Stimulated activated CD8-positive, alpha-beta memory T cell treated with anti-CD3 and anti-CD28 coated beads, Interleukin-15, amount 100 ng/mL, for 48 hours (primary cell): ENCODE measurements around the gene CSNK1E.

Source experiments
- DNase-seq, 2 donors: peaks; one replicate each; pipeline ENCODE4 v3.0.0-alpha.2; 2020; ENCODE audit warnings: low read depth in 2 of 2

The CSNK1E gene

DNA sequence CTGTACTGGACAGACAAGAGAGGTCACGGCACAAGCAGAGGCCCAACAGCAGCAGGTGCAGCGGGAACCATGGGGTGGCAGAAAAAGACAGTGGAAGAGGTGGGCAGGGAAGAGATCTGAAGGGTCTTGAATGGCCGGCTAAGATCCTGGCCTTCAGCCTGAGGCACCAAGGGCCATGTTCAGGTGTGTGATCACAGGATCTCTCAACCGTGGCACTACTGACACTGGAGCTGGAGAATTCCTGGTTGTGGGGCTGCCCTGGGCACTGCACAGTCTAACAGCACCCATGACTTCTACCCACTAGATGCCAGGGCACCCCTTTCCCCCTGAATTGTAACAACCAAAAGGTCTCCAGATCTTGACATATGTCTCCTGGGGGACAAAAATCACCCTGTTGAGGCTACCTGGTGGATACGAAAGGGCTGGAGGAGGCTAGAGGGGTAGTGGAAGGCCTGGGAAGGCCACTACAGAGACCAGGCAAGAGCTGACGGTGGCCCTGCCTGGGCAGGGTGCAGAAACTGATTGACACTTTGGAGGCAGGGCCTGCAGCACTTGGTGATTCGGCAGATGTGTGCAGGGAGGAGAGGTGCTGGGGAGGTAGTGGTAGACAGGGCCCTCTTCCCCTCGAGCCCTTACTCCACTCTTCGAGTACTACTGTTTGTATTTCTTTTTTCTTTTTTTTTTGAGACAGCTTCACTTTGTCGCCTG is 8.3 kb downstream of the CSNK1E start:
- DNase-seq, result no peak

DNA sequence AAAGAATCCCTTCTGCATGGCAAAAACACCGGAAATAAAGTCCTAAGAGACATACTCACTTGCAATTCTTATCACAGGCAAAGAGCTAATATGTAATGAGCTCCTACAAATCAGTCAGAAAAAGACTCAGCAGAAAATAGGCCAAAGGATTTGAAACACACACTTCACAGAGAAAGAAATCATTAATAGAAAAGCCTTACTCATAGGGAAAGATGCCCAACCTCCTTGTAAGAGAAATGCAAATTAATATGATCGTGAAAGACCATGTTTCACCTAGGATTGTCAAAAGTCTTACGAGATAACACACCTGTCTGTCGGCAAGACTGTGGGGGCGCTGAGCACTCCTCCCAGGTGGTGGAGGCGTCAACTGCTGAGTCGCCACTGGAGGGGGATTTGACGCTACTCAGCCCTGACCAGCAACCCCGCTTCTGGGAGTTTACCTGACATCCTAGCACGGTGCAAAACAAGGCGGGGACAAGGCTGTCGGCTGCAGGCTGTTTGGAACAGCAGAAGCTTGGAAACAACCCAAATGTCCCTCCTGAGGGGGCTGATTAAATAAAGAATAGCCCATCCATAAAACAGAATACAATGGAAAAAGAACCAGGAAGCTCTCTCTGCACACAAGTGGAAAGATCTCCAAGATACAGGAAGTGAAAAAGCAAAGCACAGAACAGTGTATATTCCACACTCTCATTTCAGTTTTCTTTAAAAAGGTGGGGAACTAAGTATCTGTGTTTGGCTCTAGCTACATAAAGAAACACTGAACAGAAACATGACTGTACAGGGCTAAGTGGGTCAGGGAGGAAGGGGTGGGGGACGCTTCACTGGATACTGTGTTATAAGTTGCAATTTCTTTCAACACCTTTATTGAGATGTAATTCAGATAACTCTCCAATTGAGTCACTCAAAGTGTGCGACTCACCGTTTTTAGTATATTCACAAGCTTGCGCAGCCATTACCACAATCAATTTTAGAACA is 11.5 kb downstream of the CSNK1E start:
- DNase-seq, result peak in 1 of 2 donors; percentile 8

DNA sequence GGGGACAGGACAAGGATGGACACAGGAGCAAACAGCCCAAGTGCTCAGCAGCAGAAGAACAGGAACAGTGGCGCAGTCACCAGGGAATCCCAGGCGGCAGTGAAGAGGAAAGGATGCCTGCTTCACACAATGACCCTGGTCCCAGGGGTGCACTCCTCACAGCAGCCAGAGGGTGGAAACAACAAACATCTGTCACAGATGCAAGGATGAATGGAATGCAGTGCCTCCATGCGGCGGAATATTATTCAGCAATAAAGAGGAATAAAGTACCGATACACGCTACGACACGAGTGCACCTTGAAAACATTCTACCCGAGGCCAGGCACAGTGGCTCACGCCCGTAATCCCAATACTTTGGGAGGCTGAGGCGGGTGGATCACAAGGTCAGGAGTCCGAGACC is 12.7 kb downstream of the CSNK1E start:
- no peak for DNase-seq

DNA sequence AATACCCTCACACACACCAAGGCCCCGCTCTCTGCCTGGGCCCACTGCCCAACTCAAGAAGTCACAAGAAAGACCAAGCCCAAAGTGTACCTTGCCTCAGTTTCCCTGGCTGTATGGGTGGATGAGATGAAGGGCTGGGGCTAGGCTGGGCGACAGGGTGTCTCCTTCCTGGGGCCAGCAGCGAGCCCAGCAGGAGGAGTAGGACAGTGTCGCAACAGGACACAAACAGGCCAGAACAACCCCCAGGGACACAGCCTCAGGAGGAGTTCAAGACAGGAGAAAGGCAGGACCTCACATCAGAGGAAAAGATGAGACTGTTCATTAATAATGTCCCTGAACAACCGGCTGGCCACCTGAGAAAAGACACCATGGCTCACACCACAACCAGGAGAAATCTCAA is 13.3 kb downstream of the CSNK1E start:
- DNase-seq, result no peak

DNA sequence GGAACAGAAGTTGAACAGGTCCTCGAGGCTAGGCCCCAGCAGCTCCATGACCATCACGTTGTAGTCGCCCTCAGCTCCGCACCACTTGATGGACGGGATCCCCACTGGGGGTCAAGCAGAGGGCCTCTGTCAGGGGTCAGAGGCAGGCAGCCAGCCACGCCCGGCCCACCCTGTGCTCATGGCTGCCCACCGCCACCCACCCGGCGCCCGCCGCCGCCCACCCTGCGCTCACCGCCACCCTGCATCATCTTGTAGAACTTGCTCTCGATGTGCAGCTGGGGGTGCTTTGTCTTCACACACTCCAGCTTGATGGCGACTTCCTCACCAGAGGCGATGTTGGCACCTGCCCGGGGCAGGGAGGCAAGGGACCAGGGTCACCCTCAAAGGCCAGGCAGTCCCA is 14.3 kb downstream of the CSNK1E start:
- DNase-seq, result no peak

DNA sequence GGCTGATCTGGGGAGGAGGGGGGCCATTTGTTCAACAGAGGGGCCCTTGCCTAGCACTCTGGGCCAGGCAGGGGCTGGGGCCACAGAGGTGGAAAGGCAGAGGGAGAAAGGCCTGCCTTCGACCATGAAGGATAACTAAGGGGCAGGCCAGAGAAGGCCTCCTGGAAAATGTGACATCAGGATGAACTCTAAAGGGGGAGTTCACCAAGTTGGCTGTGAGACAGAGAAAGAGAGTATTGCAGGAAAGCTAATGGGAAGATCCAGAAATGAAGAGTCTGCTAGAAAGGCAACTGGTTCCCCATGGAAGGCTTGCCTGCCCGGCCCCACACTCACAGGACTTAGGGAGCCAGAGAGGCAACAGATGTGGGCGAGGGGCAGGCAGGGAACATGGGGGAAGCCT is 16.3 kb downstream of the CSNK1E start:
- DNase-seq, result no peak

DNA sequence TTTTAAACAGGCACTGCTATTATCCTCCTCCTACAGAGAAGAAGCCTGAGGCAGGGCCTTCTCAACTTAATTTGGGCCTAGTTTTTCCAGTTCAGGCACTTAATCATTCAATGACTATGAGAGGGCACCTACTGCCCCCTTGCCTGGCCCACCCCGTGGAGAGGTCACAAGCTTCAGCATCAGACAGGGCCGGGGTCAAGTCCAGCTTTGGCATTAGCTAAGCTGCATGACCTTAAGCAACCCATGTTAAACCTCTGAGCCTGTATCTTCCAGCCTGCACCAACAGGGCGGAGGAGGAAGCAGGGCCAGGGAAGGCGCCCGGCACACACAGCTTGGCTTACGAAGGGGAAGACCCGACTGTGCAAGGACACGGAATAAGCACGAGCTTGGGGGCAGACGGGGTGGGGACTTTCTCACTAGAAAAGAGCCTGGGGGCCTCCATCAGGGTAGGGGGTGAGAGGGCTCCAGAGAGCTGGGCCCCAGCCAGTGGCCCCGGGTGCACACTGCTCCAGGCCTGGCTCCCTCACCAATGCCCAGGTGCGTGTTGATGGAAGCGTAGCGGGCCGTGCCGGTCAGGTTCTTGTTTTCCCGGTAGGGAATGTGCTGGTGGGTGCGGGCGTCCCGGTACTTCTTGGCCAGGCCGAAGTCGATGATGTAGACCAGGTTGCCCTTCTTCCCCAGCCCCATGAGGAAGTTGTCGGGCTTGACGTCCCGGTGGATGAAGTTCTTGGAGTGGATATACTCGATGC is 16.9 kb downstream of the CSNK1E start:
- DNase-seq, result no peak

DNA sequence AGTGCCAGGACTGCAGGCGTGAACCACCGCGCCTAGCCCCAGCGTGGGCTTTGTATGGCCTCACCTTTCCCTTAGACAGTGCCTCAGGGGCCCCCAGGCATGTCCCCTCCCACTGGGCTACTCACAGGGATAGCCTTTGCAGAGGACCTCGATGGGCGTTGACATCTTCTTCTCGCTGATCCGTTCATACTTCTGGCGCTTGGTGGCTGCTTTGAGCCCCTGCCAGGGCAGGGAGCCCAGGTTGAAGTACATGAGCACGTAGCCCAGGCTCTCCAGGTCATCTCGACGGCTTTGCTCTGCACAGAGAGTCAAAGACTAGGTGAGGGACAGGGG is 17.5 kb downstream of the CSNK1E start:
- DNase-seq, result no peak

DNA sequence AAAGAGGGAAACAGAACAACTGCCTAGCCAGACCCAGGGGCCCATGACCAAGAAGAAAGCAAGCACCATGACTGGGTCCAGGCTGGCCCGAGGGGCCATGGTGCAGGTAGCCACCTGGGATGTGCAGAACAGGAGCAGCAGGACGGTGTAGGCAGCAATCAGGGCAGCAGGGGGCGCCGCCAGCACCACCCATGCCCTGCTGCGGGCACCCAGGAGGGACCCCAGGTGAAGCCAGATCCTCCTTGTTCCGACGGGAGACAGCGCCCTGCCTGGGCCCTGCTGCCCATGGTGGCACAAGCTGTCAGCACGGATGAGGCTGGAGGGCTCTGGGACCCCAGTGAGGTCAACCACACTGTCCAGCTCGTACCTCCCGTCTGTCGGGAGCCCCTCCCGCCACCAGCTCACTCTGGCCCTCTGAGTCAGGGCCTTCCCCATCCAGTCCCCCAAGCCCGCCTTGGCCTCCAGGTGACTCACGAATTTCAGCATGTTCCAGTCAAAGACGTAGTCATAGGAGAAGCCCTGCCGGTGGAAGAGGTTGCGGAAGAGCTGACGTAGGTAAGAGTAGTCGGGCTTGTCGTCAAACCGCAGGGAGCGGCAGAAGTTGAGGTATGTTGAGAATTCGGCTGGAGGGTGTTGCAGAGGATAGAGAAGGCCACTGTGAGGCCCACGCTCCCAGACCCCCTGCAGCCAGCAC is 18.8 kb downstream of the CSNK1E start:
- DNase-seq, result peak in 1 of 2 donors; percentile 23

DNA sequence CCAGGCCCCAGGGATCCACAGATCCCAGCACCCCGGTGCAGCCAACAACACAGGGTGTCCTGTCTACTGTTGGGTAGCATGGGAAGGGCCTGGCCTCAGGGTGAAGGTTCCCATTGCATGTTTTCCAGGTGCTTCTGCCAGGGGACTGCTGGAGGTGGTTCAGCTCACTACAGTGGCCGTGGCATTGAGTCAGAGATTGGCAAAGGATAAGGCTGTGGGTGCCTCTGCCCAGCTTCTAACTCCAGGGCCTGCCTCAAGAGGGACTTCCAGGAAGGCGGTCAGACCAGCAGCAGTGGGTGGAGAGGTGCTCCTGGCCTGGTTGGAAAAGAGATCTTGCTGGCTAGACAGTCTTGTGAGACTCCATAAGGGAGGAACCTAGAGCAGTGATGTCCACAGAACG is 20.9 kb downstream of the CSNK1E start:
- DNase-seq, result no peak

DNA sequence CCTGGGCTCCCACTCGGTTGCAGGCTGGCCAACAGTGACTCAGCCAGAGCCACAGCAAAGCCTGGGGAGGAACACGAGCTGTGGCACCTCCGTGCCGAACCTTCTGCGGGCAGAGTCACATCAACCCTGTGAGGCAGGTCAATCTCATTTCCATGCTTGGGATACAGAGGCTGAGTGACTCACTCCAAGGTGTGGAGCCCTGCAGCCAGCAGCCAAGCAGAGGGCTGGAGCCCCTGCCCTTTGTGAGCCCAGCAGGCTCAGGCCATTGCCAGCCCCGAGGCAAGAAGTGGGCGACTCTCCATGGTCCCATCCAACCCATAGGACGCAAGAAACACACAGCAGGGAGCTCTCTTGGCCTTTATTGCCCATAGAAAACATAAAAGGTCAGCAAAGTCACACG is 21.4 kb downstream of the CSNK1E start:
- DNase-seq, result no peak

DNA sequence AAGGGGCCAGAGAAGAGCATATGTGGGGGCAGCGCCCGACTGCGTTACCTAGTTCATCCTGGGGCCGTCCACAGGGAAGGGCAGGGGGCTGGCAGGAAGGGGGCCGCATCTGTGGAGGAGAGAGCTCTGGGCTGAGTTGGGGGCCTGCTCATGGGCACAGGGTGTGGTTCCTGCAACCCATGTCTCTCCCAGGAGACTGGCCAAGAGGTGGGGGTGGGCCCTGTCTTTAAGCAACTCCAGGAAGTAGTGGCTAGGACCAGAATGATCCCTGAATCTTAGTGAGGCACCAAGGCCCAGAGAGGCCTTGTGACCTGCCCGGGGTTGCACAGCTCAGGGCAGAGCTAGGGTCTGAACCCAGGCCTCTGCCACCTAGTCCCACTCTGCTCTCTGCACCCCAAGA is 21.9 kb downstream of the CSNK1E start:
- no peak for DNase-seq

DNA sequence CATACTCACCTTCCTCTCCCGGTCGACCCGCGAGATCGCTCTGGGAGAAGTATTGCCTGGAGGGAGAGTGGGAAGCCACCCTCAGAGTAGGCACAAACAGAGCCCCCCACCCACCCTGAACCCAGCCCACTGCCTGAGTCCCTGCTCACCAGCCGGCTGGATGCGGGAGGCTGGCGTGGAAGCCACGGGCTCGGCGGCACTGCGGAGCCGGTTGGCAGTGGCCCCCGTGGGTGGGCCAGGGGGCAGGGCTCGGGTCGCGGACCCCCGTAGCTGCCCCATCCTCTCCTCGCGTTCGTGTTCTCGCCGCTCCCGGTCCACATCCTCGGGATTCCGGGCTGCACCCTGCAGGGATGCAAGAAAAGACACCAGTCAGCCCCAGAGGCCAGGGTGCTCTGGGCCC is 23.0 kb downstream of the CSNK1E start:
- DNase-seq, result no peak

DNA sequence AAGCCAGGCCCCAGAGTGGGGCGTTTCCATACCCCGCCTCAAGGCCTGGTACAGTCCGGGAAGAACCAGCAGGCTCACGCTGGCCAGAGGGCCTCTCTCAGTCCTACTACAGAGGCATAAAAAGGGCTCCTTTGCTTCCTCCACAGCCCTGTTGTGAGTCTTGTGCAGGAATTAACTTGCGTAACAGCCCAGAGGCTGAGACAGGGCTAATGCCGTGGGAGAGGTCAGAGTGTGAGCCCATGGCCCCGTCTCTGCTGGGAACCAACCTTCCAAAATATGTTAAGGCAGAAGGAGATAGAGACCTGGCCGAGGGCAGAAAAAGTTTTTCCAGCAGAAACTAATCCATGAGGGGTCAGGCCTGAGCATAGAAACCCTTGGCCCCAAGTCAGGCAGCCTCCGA is 24.5 kb downstream of the CSNK1E start:
- DNase-seq, result no peak

DNA sequence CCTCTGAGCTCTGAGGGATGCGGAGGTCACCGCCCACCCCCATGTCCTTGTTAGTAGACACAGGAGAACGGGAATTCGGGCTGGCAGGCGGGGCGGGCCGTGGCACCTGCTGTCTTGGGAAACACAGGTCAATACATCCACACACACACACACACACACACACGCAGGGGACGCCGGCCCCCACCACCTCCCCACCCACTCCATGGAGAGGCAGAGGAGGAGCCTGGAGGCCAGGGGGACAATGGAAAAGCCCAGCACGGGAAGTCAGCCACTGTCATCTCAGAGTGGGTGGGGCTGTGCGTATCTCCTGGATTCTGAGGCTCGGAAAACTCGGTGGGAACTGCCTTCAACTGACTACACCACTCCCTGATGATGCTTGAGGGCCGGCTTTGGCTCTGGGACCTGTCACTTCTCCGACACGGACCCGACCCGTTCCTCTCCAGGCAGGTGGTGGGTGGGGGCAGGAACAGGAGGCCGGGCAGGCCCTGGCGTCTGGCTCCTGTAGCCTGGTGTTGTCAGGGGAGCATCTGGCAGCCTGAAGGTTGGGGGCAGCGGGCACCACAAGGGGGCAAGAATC is 25.9 kb downstream of the CSNK1E start:
- DNase-seq, result no peak

DNA sequence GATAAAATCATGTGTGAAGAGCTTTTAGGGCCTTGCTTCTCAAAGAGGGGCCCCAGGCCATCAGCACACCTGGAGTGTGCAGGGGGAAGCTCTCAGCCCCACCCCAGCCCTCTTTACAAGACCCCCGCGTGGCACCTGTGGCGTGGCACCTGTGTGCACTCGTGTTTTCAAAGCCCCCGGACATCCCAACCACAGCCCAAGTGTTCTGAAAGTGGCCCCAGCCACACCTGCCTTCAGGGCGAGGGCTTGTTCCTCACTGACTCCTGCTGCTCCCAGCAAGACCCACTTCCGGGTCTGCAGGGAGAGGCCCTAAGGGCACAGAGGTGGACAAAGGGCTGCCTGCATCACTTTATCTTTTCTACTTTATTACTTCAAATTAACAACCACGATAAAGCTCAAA is 26.9 kb downstream of the CSNK1E start:
- DNase-seq, result no peak

DNA sequence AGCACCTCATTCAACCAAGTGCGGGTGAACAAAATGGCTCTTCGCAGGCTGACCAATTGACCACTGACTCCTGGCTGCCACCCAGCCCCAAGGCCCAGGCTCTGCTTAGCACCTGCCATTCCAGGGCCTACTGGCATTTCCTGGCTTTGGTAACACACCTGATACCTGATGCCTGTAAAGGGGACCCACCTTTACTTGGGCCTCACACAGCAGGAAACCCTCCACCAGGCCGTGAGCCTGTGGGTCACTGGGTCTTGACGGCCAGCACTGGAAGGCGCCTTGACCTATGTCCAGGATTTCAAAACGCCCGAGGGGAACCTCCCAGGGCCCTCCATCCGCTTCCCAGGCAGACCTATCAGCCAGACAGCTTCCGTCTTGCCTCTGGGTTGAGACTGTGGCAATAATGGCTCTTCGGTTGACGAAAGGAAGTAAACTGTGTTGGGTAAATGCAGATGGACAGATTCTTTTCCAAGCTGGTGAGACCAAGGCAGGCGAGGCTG is 27.6 kb downstream of the CSNK1E start:
- no peak for DNase-seq

DNA sequence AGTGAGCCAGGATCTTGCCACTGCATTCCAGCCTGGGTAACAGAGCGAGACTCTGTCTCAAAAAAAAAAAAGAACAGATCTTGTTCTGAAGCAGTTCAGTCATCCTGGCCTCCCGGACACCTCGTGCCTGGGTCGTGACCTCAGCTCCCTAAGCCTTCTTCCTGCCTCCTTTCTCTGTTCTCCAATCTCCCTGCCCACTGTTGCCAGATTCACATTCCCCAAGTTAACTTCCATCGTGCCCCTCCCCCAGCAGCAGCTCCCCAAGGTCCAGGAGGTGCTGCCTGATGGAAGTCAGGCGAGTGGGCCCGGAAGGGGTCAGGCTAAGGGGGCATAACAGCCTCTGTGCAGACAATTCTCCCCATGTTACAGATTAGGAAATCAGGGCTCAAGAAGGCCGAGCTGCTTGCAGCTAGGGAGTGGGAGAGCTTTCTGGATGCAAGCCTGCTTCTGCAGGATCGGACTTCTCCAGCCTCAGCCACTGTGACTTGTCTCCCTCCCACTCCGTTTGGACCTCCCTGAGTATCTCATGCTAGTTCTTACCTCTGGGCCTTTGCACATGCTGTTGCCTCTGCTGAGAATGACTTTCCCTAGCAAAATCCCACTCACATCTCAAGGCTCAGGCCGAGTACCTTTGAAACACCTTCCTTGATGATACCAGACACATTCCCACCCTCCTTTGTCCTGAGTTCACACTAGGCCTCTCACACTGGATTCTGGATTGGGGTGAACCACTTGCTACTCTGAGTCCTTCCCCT is 30.1 kb downstream of the CSNK1E start:
- DNase-seq, result no peak

DNA sequence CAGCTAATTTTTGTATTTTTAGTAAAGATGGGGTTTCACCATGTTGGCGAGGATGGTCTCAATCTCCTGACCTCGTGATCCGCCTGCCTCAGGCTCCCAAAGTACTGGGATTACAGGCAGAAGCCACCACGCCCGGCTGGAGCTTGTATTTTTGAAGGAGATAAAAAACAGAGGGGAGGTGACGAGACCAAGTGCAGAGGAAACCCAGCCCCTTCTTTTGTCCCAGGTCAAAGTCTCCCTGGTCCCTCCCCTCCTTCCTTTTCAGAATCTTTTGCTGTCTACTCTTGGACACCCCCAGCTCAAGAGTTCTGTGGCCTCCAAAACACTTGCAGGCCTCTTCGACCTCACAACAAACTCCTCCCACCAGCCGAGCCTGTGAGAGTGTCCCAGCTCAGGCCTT is 32.2 kb downstream of the CSNK1E start:
- DNase-seq, result no peak

DNA sequence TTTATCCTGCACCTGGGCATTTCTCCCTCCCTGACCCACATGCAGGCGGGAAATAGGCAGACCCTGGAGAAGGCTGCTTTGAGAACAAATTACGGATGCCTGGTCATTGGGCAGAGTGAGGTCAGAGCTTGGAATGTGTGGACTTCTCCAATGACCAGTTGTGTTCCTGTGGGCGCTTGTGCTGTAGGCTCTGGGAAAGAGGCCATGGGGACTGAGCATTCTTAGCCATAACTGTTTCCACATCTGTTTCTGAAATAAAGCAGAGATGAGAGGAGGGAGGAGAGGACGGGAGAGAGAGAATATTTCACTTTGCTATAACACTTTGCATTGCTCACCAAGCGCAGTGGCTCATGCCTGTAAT is 33.2 kb downstream of the CSNK1E start:
- DNase-seq, result no peak

DNA sequence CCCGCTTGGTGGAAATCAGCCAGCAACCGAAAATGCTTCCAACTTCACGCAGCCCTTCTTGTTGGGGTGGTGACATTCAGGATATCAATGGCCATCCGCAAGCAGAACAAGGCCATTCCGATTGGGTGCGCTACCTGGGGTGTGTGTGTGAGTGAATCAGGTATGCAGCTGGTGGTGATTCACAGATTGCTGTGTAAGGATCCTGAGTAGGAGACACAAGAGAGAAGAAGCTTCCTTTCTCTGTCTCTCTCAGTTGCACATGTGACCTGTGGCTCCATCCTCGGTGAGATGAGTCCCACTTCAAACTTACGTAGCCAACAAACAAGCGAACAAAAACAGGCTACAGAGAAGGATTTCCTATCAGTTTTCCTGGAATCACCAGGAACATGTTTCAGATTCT is 34.8 kb downstream of the CSNK1E start:
- no peak for DNase-seq
